H1 (cell line): ENCODE results near the gene DSCAM. TPM values are rescaled to one million over a fixed set of nuclear protein-coding genes. Genes with fewer than 3 reads are reported as not detected.

ENCODE experiments used
- ASH2L ChIP-seq: fragments of 200-600, 300-600 bp; sonication (generic); IDR thresholded peaks from one replicate; pipeline ENCODE4 v1.7.1; 2017; ENCODE audit warnings: low read length
- BACH1 ChIP-seq: IDR thresholded peaks from 2 replicates; pipeline ENCODE4 v1.6.1; 2012; ENCODE audit warnings: low read length, improper control_type of control experiment
- CBX5 ChIP-seq: fragments of 300-800, 300-1000 bp; sonication (generic); IDR thresholded peaks from 2 replicates; pipeline ENCODE4 v1.7.1; 2016; ENCODE audit warnings: antibody characterized with exemption, low read length, low read depth
- EGR1 ChIP-seq: IDR thresholded peaks from 2 replicates; pipeline ENCODE4 v1.6.1; 2011; ENCODE audit warnings: low read depth, low read length, borderline replicate concordance
- GTF2F1 ChIP-seq: IDR thresholded peaks from 2 replicates; pipeline ENCODE4 v1.6.1; 2012; ENCODE audit warnings: low read depth, low read length, improper control_type of control experiment, borderline replicate concordance
- RAD21 ChIP-seq, 2 experiments: IDR thresholded peaks in 1 of 2; conservative IDR thresholded peaks in 1 of 2; 2 replicates each; pipeline ENCODE4 v1.6.1; 2011; ENCODE audit warnings: low read depth in 2 of 2, low read length in 2 of 2, improper control_type of control experiment in 1 of 2, inconsistent platforms in 1 of 2, mild to moderate bottlenecking in 1 of 2, moderate library complexity in 1 of 2
- RXRA ChIP-seq: IDR thresholded peaks from 2 replicates; pipeline ENCODE4 v1.6.1; 2011; ENCODE audit warnings: low read depth, mild to moderate bottlenecking, low read length, moderate library complexity; ENCODE audit not compliant: insufficient read depth
- SRF ChIP-seq: IDR thresholded peaks from 2 replicates; pipeline ENCODE4 v1.6.1; 2011; ENCODE audit warnings: mild to moderate bottlenecking, low read depth, low read length, moderate library complexity
- TBP ChIP-seq: IDR thresholded peaks from 2 replicates; pipeline ENCODE4 v1.6.1; 2011; ENCODE audit warnings: low read depth, low read length, improper control_type of control experiment
- polyA plus RNA-seq, 7 experiments: library from polyadenylated mRNA; depleted of rRNA in 3 of 7; stranded (reverse) in 5 of 7; unstranded in 2 of 7; fragments of >200 nt in 5 of 7; fragments of 200-250 nt in 2 of 7; gene quantifications; 1 replicate in 5 of 7; 2 replicates in 1 of 7; 4 replicates in 1 of 7; pipeline versions ENCODE4 v1.2.1 to v1.2.3, GENCODE V29; 2011 to 2013; ENCODE audit warnings: missing spikeins in 2 of 7, mixed read lengths in 2 of 7
- total RNA-seq: library from RNA; stranded (reverse); fragmentation: NEBNext Ultra II Directional; extraction: Animal tissue kit (Norgen Biotek cat#: 25700); gene quantifications from 2 replicates; pipeline ENCODE4 v1.2.1, GENCODE V29; 2021
- TF ChIP-seq, protein P1 (sequence below), 3 experiments: IDR thresholded peaks; 1 replicate in 2 of 3; 2 replicates in 1 of 3; pipeline versions ENCODE4 v1.5.1 to v1.6.1; 2011; ENCODE audit warnings: low read length in 3 of 3, mild to moderate bottlenecking in 3 of 3, inconsistent platforms in 2 of 3, low read depth in 1 of 3, moderate library complexity in 1 of 3; ENCODE audit not compliant: insufficient read depth in 1 of 3; ENCODE audit errors: control extremely low read depth in 1 of 3

Gene DSCAM
- total and polyA plus RNA-seq, 2 of the 8 experiments (the other 6 are each of a cell fraction or from before 2014, with no cell fraction given), result 0.02 to 0.15 TPM

DNA sequence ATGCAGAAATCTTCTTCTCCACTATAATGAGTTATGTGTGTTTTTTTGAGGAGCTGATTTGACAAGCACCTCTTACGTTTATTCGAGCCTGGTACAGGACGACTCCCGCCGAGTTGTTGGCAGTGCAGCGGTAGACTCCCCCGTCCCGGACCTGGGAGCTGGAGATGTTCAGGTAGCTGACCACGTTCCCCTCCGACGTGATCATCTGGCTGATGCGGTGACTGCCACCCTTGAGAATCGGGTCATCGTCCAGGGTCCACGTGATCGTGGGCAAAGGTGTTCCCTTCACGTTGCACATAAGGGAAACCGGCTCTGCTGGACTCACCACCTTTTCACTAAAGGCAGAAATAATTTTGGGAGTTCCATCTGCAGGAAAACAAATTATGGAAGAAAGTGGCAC is 507.9 kb downstream of the DSCAM start (continued):
- TF ChIP-seq, protein P1, sequence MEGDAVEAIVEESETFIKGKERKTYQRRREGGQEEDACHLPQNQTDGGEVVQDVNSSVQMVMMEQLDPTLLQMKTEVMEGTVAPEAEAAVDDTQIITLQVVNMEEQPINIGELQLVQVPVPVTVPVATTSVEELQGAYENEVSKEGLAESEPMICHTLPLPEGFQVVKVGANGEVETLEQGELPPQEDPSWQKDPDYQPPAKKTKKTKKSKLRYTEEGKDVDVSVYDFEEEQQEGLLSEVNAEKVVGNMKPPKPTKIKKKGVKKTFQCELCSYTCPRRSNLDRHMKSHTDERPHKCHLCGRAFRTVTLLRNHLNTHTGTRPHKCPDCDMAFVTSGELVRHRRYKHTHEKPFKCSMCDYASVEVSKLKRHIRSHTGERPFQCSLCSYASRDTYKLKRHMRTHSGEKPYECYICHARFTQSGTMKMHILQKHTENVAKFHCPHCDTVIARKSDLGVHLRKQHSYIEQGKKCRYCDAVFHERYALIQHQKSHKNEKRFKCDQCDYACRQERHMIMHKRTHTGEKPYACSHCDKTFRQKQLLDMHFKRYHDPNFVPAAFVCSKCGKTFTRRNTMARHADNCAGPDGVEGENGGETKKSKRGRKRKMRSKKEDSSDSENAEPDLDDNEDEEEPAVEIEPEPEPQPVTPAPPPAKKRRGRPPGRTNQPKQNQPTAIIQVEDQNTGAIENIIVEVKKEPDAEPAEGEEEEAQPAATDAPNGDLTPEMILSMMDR (IDR thresholded peaks at IDR 0.05; ENCODE audit: control extremely low read depth in 1 of 3, insufficient read depth in 1 of 3, low read depth in 1 of 3, low read length in 3 of 3), result no peak
- TF ChIP-seq BACH1 (no peak), TBP (no peak), RAD21 (IDR thresholded peaks at IDR 0.05 in 1 of 2, conservative IDR thresholded peaks at IDR 0.05 in 1 of 2; ENCODE audit: low read depth in 2 of 2, low read length in 2 of 2) (no peak), EGR1 (no peak), GTF2F1 (no peak), SRF (no peak), RXRA (no peak), ASH2L (no peak), CBX5 (no peak)
- TF ChIP-seq, all 59 proteins: peak for 0
